Upper lobe of right lung (tissue), 1 donor: ENCODE measurements around the gene HLA-DPB1. TPM values are rescaled to one million over a fixed set of nuclear protein-coding genes. Genes with fewer than 3 reads are reported as not detected.

Experiments
- ATAC-seq: fragments of 200-7000 bp; cut with Tn5 transposase; one replicate; pipeline ENCODE4 v1.9.1; 2020; ENCODE audit warnings: mild to moderate bottlenecking, moderate library complexity
- DNase-seq: peaks from one replicate; pipeline ENCODE4 v3.0.0-alpha.2; 2020
- H3K27ac ChIP-seq: fragments of 200-600 bp; one replicate; pipeline ENCODE4 v1.8.0; 2022
- H3K27me3 ChIP-seq: fragments of 200-600 bp; one replicate; pipeline ENCODE4 v1.8.0; 2022; ENCODE audit warnings: mild to moderate bottlenecking
- H3K36me3 ChIP-seq: fragments of 200-600 bp; one replicate; pipeline ENCODE4 v1.8.0; 2022
- H3K4me1 ChIP-seq: fragments of 200-600 bp; one replicate; pipeline ENCODE4 v1.8.0; 2022
- H3K4me3 ChIP-seq: fragments of 200-600 bp; one replicate; pipeline ENCODE4 v1.8.0; 2022; ENCODE audit warnings: mild to moderate bottlenecking
- H3K9me3 ChIP-seq: fragments of 200-600 bp; one replicate; pipeline ENCODE4 v1.8.0; 2022
- intact Hi-C: fragments of 100-400 bp; cut with DNase I; formaldehyde crosslinking; loops from one replicate; pipeline ENCODE4 v1.11.0; 2022
- total RNA-seq: library from RNA; stranded (reverse); fragmentation: NEBNext Ultra II Directional; extraction: Animal tissue kit (Norgen Biotek cat#: 25700); gene quantifications from one replicate; pipeline ENCODE4 v1.2.1, GENCODE V29; 2021
- TF ChIP-seq, protein P1 (sequence below): fragments of 200-600 bp; IDR thresholded peaks from one replicate; pipeline ENCODE4 v1.8.0; 2022; ENCODE audit warnings: antibody characterized with exemption
- donor health status: DM: no; HTN: yes; CAD: no; lungs with severe emphysema.

The HLA-DPB1 gene
- total RNA-seq, 1 donor from 2014 or later = 385 TPM

DNA sequence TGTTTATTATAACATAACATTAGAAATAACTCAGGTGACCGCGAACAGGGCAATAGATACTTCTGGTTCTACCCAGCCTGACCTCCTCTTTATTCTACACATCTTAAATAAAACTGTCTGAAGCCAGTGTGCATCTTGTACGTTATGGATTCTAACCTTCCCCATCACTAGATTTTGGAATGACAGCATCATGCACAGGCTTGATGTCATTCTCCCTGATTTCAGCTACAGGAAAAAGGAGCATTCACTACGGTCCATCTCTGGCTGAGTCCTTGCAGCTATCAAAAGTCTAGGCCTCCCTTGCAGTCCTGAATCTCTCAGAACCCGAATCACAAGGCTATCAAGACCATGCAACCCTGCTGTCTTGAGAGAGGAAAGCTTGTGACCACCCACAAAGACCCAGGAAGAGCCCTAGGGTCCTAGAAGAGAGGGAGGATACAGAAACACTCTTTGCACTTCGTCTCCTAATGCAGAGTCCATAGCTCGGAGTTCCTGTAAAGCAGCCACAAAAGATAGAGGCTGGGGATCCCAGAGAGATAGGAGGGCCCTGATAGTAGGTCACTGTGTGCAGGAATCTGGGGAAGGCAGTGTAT is 3.2 kb upstream of the HLA-DPB1 start:
- DNase-seq = no peak
- H3K4me3 ChIP-seq = peak overlapping the region; percentile 58
- TF ChIP-seq, protein P1, sequence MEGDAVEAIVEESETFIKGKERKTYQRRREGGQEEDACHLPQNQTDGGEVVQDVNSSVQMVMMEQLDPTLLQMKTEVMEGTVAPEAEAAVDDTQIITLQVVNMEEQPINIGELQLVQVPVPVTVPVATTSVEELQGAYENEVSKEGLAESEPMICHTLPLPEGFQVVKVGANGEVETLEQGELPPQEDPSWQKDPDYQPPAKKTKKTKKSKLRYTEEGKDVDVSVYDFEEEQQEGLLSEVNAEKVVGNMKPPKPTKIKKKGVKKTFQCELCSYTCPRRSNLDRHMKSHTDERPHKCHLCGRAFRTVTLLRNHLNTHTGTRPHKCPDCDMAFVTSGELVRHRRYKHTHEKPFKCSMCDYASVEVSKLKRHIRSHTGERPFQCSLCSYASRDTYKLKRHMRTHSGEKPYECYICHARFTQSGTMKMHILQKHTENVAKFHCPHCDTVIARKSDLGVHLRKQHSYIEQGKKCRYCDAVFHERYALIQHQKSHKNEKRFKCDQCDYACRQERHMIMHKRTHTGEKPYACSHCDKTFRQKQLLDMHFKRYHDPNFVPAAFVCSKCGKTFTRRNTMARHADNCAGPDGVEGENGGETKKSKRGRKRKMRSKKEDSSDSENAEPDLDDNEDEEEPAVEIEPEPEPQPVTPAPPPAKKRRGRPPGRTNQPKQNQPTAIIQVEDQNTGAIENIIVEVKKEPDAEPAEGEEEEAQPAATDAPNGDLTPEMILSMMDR = no peak
- H3K27ac ChIP-seq = peak overlapping the region; percentile 76
- ATAC-seq = no peak
- no peaks in the 10 kb centered on the region for H3K9me3 ChIP-seq
- intact Hi-C loops = no loop called here
- peaks cover 23% of the 10 kb centered on the region for H3K36me3 ChIP-seq
- peaks cover 7% of the 10 kb centered on the region for H3K4me1 ChIP-seq
- no peaks in the 10 kb centered on the region for H3K27me3 ChIP-seq

DNA sequence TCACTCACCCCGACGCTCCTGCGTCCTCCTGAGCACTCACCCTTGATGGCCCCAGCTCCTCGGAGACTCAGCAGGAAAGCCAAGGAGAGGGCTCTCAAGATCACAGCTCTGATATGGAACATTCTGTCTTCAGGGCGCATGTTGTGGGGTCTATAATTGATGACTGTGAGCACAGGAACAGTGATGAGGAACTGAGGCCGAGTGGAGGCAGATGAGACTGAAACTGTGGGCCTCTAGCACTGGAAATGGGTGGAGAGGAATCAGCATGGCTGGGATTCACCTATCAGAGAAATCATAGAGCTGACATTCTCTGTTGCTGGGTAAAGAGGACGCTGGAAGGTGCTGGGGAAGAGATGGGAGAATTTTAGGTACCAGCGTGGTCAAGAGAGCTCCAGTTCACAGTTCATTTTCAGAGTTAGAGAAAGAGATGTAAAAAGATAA is 2.3 kb upstream of the HLA-DPB1 start, which contains the start of gene HLA-DPA1:
TSS of gene HLA-DPA1 (minus strand) at position 219 of the 441 bp plus-strand sequence.
- TF ChIP-seq, protein P1 = no peak
- ATAC-seq (peak; percentile 93), DNase-seq (no peak)
- Histone ChIP-seq H3K36me3 (peaks cover 14% of the 10 kb centered on the region), H3K27ac (peak within 1 kb of the TSS; percentile 76), H3K27me3 (no peaks in the 10 kb centered on the region), H3K4me3 (peak within 1 kb of the TSS; percentile 58), H3K4me1 (peaks cover 7% of the 10 kb centered on the region), H3K9me3 (no peaks in the 10 kb centered on the region)
- intact Hi-C loops = no loop called here

DNA sequence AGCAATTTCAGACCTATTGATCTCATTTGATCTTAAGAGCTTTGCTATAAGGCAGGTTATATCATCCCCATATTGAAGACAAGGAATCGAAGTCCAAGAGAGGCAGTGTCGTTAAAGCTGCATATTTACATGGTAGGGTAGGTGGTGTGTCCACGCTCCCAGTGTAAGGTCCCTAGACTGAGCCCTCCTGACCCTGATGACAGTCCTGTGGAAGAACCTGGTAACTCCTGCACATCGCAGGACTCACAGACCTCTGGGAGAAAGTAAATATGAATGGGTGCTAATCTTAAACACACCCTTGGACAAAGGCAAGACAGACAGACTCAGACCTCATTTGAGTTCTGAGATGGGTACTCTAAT is 602 bp upstream of the HLA-DPB1 start:
- ATAC-seq (no peak), DNase-seq (no peak)
- H3K4me1 ChIP-seq = peaks cover 7% of the 10 kb centered on the region
- peak overlapping the region; percentile 75 for H3K27ac ChIP-seq
- intact Hi-C loops = no loop called here
- no peaks in the 10 kb centered on the region for H3K27me3 ChIP-seq
- no peaks in the 10 kb centered on the region for H3K36me3 ChIP-seq
- TF ChIP-seq, protein P1 = no peak
- H3K4me3 ChIP-seq = no peak overlapping the region
- H3K9me3 ChIP-seq = no peaks in the 10 kb centered on the region

DNA sequence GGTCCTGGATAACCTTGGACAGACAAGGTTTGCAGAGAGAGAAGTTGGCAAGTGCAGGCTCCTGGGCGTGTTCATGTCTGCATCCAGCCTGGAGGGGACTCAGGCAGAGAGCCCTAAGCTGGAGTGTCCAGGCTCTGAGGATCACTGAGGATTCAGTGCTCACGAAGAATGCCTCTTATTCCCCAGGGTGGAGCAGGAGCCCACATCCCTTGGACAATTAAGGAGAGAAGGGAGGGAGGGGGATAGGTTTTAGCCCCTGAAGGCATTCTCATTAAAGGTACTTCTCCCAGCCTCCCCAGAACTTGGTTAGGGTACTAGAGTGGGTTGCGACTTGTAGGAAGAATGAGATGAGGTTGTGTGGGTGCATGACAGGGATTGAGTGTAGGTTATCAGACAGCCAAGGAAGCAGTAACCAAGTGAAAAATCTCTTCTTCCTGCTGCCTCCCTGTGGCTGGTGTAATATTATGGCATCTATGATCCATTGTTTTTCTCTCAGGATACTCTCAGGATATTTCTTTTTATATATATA is 680 bp downstream of the HLA-DPB1 start:
- no peak for ATAC-seq
- TF ChIP-seq, protein P1 = no peak
- peaks cover 11% of the 10 kb centered on the region for H3K4me1 ChIP-seq
- H3K27ac ChIP-seq = peak overlapping the region; percentile 75
- no peaks in the 10 kb centered on the region for H3K36me3 ChIP-seq
- no peak for DNase-seq
- H3K27me3 ChIP-seq = no peaks in the 10 kb centered on the region
- H3K9me3 ChIP-seq = no peaks in the 10 kb centered on the region
- intact Hi-C loops = no loop called here
- H3K4me3 ChIP-seq = peak overlapping the region; percentile 53

DNA sequence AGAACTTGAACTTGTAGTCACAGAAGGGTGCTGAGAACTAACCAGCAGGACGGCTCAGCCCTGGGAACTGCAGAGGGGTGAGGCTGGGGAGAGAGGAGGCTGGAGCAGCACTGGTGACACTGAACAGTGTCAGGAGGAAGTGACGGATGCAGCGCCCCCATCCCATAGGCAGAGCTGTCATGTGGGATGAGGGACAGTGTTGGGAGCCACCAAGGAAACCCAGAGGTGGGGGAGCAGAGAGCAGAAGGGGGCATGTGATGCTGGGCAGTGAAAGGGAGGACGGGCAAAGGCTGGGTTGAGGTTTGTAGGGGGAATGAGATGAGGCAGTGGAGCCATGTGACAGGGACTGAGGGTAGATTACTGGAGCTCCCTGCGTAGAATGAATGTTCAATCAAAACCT is 2.1 kb downstream of the HLA-DPB1 start:
- Histone ChIP-seq H3K36me3 (no peaks in the 10 kb centered on the region), H3K27me3 (no peaks in the 10 kb centered on the region), H3K4me3 (peak overlapping the region; percentile 21), H3K27ac (no peak overlapping the region), H3K4me1 (peaks cover 18% of the 10 kb centered on the region), H3K9me3 (no peaks in the 10 kb centered on the region)
- ATAC-seq (peak; percentile 5), DNase-seq (no peak)
- intact Hi-C loops = no loop called here
- TF ChIP-seq, protein P1 = no peak
